HG02588 (cell line): Measurements from ENCODE around the gene PSEN1.
A peak's percentile ranks its signal among the peaks of the same experiment; 100 is the strongest.

Experiments used
- ATAC-seq: cut with Tn5 transposase; IDR thresholded peaks from one replicate; pipeline ENCODE4 v1.9.1; 2021; ENCODE audit warnings: mild to moderate bottlenecking, moderate library complexity; ENCODE audit not compliant: unreplicated experiment

PSEN1 gene

GRCh38 chr14:73136387-73137225 is at the start of gene PSEN1:
TSS of gene PSEN1 (plus strand) at chr14:73136507. CDS start at chr14:73148020, 11,513 bp downstream.
- peak; percentile 87 for ATAC-seq

GRCh38 chr14:73091044-73091443 is 45.3 kb upstream of the PSEN1 start:
- no peak for ATAC-seq

- no peak for ATAC-seq
Measured at GRCh38 chr14:73097421-73097820, 38.9 kb upstream of the PSEN1 start.

DNA sequence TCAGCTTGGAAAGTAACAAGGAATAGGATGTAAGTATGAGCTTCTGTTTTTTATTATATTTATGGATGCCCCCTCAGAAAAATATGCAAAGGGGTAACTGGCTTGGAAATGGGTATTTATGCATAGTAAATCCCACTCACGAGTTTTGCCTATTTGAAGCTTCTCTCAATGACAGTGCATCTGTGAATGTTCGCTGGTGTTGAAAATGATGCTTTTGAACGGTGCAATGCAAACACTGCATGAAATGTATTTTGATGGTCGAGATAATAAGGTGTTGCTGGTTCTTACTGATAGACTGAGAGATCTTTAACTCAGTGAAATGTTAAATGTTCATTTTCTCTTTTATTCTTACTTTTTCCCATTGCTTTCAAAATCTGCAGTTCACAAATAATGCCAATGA is 36.0 kb upstream of the PSEN1 start:
- ATAC-seq, result no peak

GRCh38 chr14:73102806-73103497 is 33.4 kb upstream of the PSEN1 start:
- no peak for ATAC-seq

- no peak for ATAC-seq
Measured at GRCh38 chr14:73105050-73105449, 31.3 kb upstream of the PSEN1 start.

DNA sequence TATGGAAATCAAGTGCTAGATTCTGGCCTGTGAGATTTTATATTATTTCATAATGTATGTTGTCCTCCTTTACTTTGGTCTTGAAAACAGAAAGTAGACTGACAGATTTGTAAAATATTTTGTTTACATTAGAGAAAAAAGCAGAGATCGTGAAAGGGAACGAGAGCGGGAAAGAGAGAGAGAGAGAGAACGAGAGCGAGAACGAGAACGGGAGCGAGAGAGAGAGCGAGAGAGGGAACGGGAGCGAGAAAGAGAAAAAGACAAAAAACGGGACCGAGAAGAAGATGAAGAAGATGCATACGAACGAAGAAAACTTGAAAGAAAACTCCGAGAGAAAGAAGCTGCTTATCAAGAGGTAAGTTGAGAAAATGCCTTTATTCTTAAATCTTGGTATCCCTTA is 30.6 kb upstream of the PSEN1 start:
- no peak for ATAC-seq

DNA sequence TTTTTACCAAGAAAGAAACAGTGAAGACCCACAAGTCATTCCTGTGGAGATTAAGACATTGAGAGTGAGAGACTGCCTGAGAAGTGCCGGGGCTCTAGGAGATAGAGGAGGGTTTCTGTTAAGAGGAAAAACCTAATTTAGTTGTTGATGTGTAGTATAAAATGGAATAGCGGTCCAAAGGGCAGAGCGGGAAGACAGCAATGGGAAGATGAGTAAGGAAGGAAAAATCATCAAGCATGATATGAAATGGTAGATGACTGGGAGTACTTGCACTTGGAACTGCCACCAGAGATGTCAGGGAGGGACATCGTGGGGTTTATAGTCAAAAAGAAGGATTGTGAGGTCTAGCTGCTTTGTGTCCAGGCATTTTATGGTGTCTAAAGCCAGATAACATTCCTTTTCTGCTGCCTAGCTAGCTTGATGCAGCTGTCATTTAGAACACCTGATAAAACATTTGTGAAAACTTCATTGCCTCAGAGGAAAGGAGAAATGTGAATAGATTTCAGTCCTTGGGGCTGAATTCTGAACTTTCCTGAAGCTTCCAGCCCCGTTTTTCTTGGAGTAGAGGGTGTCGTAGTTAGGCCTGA is 20.1 kb upstream of the PSEN1 start:
- ATAC-seq, result no peak

DNA sequence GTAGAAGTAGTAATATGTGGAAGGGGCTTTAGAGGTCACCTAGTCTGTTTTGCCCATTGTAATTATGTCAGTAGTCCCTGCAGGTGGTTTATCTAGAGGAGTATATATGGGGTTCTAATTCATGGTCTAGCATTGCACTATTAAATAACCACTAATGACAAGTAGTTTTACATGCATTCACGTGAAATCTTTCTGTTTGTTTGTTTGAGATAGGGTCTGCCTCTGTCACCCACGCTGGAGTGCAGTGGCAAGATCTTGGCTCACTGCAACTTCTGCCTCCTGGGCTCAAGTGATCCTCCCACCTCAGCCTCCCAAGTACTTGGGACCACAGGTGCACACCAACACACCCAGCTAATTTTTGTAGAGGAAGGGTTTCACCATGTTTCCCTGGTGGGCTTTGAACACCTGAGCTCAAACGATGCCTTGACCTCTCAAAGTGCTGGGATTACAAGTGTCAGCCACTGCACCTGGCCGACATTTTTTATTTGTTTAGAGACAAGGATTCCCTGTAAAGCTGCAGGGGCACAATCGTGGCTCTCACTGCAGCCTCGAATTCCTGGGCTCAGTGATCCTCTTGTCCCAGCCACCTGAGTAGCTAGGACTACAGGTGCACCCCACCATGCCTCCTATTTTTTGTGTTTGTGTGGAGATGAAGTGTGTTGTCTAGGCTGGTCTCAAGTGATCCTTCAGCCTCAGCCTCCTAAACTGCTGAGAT is 12.0 kb upstream of the PSEN1 start:
- no peak for ATAC-seq

DNA sequence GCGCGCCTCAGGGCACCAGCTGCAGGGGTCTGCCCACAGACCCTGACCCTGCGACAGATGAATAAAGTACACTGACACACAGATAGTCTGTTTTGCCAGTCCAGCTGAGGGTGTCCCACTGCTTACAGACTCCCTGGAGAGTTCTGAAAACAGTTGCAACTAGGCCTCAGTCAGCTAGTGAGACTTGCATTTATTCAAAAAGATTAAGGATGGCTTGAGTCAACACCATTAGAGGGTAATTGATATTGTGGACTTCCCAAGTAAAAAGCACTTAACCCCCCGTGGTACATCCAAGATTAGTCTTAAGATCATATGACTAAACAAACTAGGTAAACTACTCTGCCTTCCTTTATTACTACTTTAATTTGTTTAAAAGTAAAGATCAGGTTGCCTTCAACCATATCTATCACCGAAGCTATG is 11.1 kb upstream of the PSEN1 start:
- no peak for ATAC-seq

DNA sequence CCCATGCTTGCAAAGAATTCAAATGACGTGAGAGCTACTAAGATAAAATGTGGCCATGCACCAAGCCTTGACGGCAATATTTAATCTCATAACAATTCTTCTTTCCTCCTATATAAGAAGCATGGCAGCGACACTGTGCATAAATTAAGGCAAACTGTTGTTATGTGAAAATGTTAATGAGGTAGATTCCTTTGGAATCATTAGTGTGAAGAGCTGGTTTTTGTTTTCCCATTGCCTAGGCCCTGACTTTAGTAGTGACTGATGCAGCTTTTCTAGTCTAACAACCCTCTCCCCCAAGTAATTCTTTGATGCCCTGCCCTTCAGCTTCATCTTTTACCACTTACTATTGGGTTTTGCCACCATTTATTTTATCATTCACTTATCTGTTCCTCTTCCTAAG is 10.6 kb upstream of the PSEN1 start:
- ATAC-seq, result no peak

- ATAC-seq, result no peak
Measured at GRCh38 chr14:73133795-73134194, 2.5 kb upstream of the PSEN1 start.

DNA sequence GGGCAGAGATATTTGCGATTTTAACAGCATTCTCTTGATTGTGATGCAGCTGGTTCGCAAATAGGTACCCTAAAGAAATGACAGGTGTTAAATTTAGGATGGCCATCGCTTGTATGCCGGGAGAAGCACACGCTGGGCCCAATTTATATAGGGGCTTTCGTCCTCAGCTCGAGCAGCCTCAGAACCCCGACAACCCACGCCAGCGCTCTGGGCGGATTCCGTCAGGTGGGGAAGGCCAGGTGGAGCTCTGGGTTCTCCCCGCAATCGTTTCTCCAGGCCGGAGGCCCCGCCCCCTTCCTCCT is 271 bp upstream of the PSEN1 start:
- no peak for ATAC-seq

DNA sequence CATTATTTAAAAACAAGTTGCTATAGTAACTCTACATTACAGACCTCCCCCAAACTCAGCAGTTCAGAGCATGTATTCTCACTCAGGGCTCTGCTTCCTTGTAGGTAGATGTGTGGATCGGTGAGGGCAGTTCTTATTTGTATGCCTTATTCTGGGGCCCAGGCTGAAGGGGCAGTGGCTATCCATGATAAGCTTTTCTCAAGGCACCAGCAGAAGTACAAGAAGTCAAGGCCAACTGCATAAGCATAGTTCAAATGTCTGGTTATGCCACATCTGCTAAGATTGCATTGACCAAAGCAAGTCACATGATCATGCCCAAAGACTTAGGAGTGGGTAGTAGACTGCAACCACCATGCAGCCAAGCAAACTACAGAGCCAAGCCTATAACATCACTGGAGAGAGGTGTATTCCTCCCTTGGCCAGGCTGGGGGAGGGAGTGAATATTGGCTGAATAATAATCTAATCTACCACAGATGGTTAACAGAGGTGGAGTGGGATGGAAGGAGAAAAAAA is 4.6 kb downstream of the PSEN1 start:
- no peak for ATAC-seq

DNA sequence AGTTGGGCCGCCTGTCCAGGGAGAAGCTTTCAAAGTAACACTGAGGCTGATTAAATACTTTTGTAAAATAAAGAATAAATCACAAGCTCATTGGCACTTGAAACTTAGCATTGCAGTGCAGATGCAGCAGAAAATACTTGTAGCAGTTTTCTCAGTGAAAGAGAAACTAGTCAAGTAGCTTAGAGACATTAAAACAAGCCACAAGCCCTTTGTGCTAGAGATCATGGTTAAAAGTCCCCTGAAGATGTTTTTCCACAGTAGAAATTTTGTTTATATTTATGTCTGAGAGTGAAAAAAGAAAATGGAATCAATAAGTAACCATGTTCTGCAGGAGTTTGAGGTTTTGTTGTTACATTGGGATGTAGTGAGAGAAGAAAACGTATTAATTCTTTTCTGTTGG is 5.9 kb downstream of the PSEN1 start:
- ATAC-seq, result no peak

DNA sequence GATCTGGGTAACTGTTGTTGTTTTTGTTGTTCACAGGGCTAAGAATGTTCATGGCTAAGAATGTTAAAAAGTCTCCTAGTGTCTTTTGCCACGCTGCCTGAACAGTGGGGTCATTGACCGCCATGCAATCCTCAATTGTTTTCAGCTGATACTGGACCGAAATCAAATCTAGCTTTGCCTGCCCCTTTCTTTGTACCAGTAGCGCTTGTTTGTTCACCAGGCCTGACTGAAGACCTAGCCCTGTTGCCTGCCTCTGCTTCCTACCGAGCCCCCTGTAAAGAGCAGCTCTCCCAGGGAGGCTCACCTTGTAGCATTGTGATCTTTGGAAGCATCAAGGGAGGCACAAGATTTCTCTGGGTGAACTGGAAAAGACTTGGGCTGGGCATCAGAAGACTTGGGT is 6.7 kb downstream of the PSEN1 start:
- ATAC-seq, result no peak

DNA sequence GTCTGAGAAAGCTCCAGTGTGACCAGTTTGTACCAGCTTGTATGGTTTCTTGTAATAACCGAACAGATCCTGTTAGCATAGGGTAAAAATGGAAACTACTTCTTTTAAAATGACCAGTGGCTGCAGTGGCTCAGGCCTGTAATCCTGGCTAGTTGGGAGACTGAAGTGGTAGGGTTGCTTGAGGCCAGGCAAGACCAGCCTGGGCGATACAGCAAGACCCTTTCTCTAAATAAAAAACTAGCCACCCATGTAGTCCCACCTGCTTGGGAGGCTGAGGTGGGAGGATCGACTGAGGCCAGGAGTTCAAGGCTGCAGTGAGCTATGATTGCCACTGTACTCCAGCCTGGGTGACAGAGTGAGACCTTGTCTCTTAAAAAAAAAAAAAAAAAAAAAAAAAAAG is 7.3 kb downstream of the PSEN1 start:
- no peak for ATAC-seq

- no peak for ATAC-seq
Measured at GRCh38 chr14:73145371-73145770, 9.1 kb downstream of the PSEN1 start.

DNA sequence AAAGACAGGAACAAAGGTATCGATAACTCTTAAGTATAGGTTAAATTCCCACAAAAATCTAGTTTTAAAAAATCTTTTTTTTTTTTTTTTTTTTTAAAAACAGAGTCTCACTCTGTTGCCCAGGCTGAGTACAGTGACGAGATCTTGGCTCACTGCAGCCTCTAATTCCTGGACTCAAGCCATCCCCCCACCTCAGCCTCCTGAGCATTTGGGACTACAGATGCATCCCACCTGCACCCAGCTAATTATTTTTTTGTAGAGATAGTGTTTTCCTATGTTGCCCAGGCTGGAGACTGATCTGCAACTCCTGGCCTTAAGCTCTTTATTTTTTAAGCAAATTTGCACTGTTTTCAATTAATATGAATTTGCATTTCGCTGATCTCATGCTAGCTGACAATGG is 9.8 kb downstream of the PSEN1 start:
- no peak for ATAC-seq

- ATAC-seq, result no peak
Measured at GRCh38 chr14:73149753-73150152, 13.4 kb downstream of the PSEN1 start.

DNA sequence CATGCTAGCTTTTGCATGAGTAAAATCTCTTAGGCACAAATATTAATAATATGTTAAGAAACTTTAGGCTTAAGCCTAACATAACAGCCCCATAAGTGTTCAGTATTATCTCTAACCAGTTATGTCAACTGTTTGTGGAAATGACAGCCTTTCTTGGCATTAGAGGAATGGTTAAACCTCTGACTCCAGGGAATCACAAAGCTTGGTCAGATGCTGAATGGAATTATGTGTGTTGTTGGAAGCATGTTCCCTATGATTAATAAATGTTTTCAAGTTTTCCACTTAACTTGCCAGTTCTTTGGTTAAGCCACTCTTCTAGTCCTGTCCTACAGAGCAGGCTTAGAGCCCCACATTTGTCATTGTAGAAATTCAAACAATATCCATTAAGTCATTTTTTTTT is 17.0 kb downstream of the PSEN1 start:
- ATAC-seq, result no peak
